ENCODE measurements around the gene FGD3. TPM values are rescaled to one million over a fixed set of nuclear protein-coding genes. Genes with fewer than 3 reads are reported as not detected.

Gene FGD3
- total and polyA plus RNA-seq, 4 donors, result 1.6 to 6.2 (median 3.6) TPM

GRCh38 chr9:92949266-92949982 lies 2.1 kb downstream of the FGD3 start (continued):
- TF ChIP-seq HNF4A (conservative IDR thresholded peaks at IDR 0.05) (no peak), ATF3 (IDR thresholded peaks at IDR 0.05) (no peak)

- no peak for DNase-seq (ENCODE audit: low spot score)
- H3K4me3 ChIP-seq (ENCODE audit: low read depth in 1 of 3, low read length in 3 of 3), result no peak overlapping the region
- TF ChIP-seq JUND (IDR thresholded peaks at IDR 0.05) (no peak), REST (IDR thresholded peaks at IDR 0.05) (no peak)
- no peak overlapping the region for H3K27ac ChIP-seq (ENCODE audit: low read depth in 1 of 2, low read length in 2 of 2)
- no peaks in the 10 kb centered on the region for H3K9me3 ChIP-seq (ENCODE audit: control insufficient read depth in 4 of 4, low read length in 3 of 4)
- H3K4me1 ChIP-seq (ENCODE audit: control insufficient read depth in 4 of 4, insufficient read depth in 4 of 4, low read length in 3 of 4), result peaks cover 0 to 8% (median 4%) of the 10 kb centered on the region in 4 donors
- H3K36me3 ChIP-seq (ENCODE audit: control insufficient read depth in 4 of 4, insufficient read depth in 3 of 4, low read depth in 1 of 4, low read length in 3 of 4), result no peaks in the 10 kb centered on the region
- H3K27me3 ChIP-seq (ENCODE audit: control insufficient read depth in 4 of 4, insufficient read depth in 4 of 4, low read length in 3 of 4), result peaks cover 0 to 4% (median 2%) of the 10 kb centered on the region in 4 donors
- H3K9ac ChIP-seq (ENCODE audit: low read depth in 1 of 2, low read length in 2 of 2), result no peak overlapping the region
- 92% methylated on average over 11 of the region's 11 CpGs for WGBS
Observed at GRCh38 chr9:92950359-92950955, 3.1 kb downstream of the FGD3 start.

GRCh38 chr9:92952906-92953610 lies 5.7 kb downstream of the FGD3 start:
- DNase-seq (ENCODE audit: low spot score), result no peak
- H3K9me3 ChIP-seq (ENCODE audit: control insufficient read depth in 4 of 4, low read length in 3 of 4), result no peaks in the 10 kb centered on the region
- no peak overlapping the region for H3K27ac ChIP-seq (ENCODE audit: low read depth in 1 of 2, low read length in 2 of 2)
- H3K4me1 ChIP-seq (ENCODE audit: control insufficient read depth in 4 of 4, insufficient read depth in 4 of 4, low read length in 3 of 4), result no peaks in the 10 kb centered on the region
- H3K27me3 ChIP-seq (ENCODE audit: control insufficient read depth in 4 of 4, insufficient read depth in 4 of 4, low read length in 3 of 4), result no peaks in the 10 kb centered on the region
- no peak overlapping the region for H3K9ac ChIP-seq (ENCODE audit: low read depth in 1 of 2, low read length in 2 of 2)
- 89% methylated on average over 9 of the region's 9 CpGs for WGBS
- H3K36me3 ChIP-seq (ENCODE audit: control insufficient read depth in 4 of 4, insufficient read depth in 3 of 4, low read depth in 1 of 4, low read length in 3 of 4), result no peaks in the 10 kb centered on the region
- no peak overlapping the region for H3K4me3 ChIP-seq (ENCODE audit: low read depth in 1 of 3, low read length in 3 of 3)
- TF ChIP-seq REST (IDR thresholded peaks at IDR 0.05) (no peak), ZBTB33 (IDR thresholded peaks at IDR 0.05) (no peak), HNF4A (conservative IDR thresholded peaks at IDR 0.05) (no peak), SP1 (IDR thresholded peaks at IDR 0.05) (no peak), GABPA (IDR thresholded peaks at IDR 0.05 in 1 of 2, conservative IDR thresholded peaks at IDR 0.05 in 1 of 2) (no peak), RXRA (IDR thresholded peaks at IDR 0.05) (no peak), HNF4G (IDR thresholded peaks at IDR 0.05) (no peak), ATF3 (IDR thresholded peaks at IDR 0.05) (no peak), FOXA1 (IDR thresholded peaks at IDR 0.05) (no peak), MAX (IDR thresholded peaks at IDR 0.05) (no peak), YY1 (IDR thresholded peaks at IDR 0.05) (no peak), EGR1 (IDR thresholded peaks at IDR 0.05; ENCODE audit: low read depth in 2 of 2) (no peak), RAD21 (IDR thresholded peaks at IDR 0.05) (no peak), TAF1 (conservative IDR thresholded peaks at IDR 0.05) (no peak), NR2F2 (IDR thresholded peaks at IDR 0.05) (no peak)

Measured in liver (tissue), 9 donors.